HG03139 (cell line): ENCODE data around the gene PLCL1.

ENCODE experiments used
- ATAC-seq: cut with Tn5 transposase; IDR thresholded peaks from one replicate; pipeline ENCODE4 v1.9.1; 2021; ENCODE audit not compliant: unreplicated experiment

The PLCL1 gene

DNA sequence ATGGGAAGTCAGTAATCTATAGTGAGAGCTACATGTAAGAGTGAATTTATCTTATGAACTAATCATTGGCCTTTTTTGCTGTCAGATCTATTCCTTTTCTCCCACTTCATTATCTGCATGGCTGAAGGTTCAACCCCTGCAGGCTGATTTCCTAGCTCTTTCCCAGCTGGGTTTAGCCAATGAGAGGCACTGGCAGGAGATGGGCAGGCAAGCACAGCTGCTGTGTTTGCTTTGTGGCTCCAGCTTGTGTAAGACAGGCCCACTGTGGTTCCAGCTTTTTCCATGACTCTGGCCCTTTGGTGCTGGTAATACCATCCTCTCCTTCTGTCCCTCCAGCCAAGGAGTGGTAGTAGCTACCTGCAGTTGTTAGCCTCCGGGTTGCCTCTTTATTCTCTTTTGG is 248.8 kb downstream of the PLCL1 start:
- no peak for ATAC-seq

DNA sequence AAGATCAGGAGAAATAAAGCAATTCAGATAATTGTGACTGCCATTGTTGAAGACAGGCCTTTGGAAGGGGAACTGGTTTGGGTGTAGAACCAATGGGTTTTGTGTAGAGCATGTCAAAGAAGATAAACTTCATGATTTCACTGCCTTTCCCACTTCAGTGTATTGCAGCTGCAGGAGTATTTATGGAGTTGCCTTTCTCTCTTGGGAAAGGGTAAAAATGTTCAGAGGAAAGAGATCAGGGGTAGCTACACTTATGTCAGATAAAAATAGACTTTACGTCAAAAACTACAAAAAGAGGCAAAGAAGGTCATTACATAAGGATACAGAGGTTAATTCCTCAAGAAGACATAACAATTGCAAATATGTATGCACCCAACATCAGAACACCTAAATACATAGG is 249.4 kb downstream of the PLCL1 start:
- no peak for ATAC-seq

DNA sequence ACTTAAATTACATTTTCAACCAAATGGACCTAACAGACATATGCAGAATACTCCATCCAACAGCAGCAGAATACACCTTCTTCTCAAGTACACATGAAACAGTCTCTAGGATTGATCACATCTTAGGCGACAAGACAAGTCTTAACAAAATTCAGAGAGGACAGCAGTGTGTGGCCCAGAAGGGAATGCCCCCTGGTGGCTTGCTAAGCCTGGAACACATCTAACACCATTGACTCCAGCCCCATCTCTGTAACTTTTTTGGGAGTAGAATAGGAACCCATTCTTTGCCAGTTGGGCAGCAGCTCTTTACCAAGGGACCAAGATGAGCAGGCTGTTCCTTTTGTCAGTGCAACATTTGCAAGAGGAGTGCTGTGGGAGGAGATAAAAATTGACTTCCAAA is 249.9 kb downstream of the PLCL1 start:
- peak; percentile 57 for ATAC-seq

DNA sequence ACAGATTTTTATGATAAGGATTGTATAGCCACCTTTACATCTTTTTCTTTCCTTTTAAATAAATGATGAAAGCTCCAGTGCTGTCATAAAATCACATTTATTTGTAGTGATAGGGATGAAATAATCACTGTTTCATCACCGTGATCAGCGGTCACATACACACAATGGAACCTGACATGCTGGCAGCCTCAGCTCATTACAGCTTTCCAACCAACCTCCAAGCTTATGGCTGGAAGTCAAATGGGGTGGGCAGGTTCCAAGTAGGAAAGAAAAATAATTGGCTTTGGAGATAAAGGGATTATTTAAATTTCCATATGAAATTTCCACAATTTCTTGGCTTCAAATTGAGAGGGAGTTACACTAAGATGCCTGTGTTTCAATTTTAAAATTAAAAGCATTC is 251.3 kb downstream of the PLCL1 start:
- no peak for ATAC-seq

DNA sequence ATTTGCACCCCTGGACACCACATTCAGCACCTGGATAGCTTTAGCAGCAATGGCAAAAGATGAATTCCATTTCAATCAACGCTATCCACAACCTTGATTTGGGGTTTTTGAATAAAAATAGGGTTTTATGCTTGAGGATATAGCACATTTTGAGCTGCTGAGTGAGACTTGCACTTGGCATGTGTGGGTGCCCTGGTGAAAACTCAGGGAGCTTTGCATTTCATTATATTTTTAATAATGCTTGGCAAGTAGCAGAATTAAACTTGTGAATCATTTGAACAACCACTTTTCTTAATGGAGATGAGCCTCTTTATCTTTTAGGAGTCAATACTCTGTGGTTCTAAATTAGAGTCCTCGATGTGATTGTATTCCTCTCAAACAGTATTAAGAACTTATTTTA is 252.4 kb downstream of the PLCL1 start:
- no peak for ATAC-seq

DNA sequence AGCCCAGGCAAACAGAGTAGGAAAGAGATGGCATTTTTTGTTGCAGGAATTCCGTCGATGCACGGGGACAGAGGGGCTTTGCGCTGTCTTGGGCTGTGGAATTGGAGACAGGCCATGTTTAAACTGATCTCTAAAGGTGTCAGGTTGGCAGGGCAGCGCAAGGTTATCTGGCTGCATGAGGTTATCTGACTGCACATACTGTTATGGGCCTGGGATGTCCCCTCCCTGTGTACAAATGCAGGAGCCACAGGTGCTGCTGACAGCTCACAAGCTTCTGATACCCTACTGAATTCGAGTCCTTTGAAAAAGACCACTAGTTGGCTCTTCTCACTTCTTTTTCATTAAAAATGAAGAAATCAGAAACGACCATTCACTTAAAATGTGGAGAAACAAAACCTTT is 255.4 kb downstream of the PLCL1 start:
- no peak for ATAC-seq

DNA sequence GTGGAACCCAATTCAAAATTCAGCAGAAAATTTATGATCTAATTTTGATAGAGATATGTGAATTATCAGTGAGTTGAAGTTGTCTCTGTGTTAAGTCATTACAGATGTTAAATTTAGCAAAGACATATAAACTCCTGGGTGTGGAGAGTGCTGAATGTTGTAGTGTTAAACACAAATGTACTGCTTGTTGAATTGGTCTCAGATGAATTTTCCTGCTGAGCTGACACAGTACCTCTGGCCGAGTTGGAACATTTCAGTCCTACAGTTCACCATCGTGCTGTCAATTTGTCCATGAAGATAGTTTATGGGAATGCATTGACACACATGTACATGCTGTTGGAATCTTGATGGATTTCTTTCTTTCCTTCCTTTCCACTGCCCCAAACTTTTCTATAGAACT is 255.9 kb downstream of the PLCL1 start:
- no peak for ATAC-seq

DNA sequence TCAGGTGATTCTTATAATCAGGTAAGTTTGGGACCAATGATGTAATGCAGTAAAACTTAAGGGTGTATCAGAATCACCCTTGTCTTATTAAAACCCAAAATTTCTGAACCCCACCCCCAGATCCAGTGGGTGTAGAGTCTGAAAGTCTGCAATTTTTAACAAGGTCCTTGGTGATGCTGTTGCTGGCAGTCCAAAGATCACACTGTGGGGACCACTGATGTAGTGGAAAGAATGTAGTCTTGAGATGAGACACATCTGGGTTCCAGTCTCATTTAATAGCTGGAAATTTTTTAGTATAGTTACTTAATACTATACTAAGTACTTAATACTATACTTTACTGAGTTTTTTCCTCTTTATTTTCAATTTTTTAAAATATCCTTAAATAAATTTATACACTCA is 258.4 kb downstream of the PLCL1 start:
- no peak for ATAC-seq

DNA sequence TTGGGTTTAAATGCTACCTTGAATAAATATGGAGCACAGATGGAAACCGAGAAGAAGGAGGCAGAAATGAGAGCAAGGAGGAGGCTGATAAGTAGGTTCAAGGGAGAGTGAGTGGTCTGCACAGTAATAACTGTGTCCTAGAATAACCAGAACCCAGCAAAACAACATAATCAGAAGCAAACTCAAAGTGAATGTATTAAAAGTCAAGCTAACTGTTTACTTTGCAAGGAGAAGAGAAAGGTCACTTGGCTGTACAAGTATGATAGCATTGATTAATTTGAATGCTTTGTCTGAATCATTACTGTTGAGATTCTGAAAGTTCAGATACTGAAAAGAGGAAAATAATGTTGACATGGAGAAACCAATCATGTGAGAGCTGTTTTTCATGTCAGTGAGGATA is 258.8 kb downstream of the PLCL1 start:
- ATAC-seq = no peak

DNA sequence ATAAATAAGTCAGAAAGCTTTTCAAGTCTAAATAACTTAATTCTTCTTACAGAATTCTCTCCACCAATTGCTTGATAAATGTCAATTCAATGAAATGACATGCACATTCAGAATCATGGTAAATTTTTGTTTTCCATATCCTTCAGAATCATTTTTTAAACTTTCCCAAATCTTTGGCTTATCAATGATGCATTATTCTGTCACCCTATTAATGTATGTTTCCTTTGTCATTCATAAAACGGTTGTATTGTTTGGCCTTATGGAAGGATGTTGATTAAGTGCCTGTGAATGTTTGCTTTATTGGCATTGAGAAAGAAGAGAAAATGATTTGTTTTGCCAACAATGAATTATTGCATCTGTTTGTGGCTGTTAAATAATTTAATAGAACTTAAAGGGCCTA is 260.9 kb downstream of the PLCL1 start:
- no peak for ATAC-seq

DNA sequence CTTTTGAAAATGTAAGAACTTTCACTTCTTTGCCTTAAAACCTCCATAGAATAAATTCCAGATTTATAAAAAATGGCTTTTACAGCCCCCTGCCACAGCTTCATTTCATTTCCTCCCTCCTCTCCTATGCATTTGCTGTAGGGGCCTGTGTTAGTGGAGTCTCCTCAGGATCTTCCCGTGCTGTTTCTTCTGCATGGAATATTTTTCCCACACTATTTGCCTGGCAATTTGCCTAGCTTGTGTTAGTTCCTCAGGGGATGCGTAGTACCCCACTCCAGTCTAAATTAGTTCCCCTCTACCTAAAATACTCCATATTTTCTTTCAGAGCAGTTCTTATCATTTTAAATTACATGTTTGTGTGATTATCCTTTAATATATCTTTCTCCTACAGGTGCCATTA is 262.2 kb downstream of the PLCL1 start:
- ATAC-seq = no peak

DNA sequence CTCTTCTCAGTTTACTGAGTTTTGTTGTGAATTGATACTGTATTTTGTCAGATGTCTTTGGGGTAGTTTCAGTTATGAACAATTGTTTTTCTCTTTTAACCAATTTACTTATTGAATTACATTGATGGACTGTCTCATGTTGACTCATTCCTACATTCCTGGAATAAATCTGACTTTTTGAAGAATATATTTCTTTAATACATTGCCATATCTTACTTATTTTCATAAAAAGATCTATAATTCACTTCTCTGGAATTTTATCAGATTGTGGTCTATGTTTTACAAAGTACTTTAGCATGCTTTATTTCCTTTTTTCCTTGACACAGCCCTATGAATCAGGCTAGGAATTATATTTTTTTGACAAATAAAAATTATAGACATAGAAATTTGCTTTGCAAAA is 268.3 kb downstream of the PLCL1 start:
- ATAC-seq = no peak

DNA sequence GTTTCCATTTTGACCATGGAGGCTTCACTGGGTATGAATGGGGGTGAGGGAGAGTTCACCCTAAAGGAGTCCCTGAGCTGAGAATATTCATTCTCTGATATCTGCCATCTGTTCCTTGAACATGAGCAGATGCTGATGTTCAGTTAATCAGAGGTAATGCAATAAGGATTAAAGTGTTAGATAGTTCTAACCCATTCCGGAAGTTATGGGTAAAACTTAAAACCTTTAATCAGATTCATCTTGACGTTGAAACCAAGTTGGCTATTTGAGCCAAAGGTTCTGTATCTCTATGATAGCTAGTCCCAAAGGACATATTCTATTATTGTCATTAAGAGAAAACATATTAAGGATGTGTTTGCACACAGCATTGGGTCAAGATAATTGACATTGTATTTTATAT is 268.9 kb downstream of the PLCL1 start:
- ATAC-seq = no peak

DNA sequence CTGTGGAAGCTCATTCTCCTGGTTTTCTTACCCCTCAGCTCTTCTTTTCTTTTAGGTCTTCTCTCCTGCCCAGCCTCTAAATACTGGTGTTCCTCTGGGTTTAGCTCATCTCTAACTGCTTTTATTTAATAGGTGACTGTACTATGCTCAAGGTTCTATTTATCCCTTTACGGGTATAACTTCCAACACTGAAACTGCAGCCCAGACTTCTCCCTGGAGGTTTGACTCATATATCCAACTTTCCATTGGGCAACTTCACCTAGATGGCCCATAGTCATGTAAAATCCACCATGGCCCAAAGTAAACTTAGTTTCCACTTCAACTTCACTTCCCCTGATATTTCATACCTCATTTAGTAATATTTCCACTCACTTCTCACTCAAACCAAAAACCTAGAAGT is 273.1 kb downstream of the PLCL1 start:
- ATAC-seq = no peak

DNA sequence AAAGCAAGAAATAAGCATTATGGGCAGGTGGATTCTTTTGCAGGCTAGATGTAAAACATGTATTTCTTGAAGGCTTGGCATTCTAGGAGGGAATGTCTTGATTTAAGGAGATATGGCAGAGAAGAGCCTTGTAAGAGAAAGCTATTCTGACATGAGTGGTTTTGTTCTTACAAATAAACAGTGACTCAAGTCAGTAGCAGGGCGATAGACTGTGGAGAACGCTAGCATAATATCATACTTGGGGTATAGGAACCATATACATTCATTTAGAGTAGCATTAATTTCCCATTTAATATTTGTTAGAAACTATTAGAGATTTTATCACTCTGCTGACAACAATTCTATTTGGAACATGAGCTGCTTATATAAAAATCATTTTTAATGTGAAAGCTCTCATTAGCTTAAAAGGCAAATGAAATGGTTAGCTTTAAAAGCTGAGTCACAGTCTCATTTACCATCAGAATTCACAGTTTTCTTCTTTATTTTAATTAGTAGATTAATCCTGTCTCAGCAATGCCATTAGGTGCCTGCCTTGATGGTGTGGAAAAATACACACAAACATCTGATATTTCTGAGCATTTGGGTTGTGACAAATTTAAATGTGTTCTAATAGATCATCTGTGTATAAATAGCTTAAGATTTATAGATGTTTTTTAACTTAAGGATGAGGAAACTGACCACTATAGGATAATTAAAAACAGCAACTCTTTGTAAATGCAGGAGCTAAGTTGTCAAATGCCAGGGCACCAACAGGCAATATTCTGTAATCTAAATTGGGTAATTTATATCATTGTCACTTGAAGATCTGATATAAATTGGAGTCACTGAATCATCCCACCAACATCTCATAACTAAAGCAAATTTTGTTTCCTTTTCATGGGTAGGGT is 276.7 kb downstream of the PLCL1 start:
- no peak for ATAC-seq

DNA sequence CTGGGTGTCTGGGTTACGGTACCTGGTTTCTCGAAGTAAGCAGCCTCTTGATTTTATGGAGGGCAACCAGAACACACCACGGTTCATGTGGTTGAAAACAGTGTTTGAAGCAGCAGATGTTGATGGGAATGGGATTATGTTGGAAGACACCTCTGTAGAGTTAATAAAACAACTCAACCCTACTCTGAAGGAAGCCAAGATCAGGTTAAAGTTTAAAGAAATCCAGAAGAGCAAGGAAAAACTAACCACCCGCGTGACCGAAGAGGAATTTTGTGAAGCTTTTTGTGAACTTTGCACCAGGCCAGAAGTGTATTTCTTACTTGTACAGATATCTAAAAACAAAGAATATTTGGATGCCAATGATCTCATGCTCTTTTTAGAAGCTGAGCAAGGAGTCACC is 279.8 kb downstream of the PLCL1 start:
- no peak for ATAC-seq

DNA sequence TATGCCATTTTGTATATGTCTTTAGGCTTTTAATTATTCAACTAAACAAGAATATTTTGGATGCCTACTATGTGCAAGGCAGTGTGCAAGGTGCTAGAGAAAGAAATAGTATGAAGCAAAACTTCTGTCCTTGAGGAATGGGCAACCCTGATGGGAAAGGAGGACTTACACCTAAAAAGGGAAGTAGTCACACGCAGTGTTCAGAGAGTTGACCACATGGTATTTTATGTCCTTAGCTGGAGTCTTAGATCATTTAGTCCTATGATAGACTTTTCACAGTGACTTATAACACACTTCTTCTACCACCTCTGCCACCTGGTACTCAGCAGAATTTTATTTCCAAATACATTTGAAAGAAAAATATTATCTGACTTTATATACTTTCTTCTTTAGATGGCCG is 291.6 kb downstream of the PLCL1 start:
- no peak for ATAC-seq

DNA sequence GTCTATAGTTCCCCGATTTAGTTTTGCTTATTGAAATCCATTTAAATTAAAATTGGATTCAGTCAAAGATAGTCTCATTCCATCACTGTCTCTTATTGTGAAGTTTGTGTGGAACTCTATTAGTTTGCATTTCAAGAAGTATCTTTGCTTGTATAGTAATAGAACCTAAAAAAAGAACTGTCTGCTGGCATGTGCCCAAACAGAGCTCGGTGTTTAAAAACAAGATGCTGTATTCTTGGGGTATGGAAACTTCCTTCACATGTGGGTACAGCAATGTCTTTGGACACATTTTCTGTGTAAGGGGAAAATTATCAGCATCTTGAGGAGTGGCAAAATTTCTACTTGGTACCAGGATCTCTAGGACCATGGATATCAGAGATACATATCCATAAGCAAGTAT is 292.6 kb downstream of the PLCL1 start:
- no peak for ATAC-seq

DNA sequence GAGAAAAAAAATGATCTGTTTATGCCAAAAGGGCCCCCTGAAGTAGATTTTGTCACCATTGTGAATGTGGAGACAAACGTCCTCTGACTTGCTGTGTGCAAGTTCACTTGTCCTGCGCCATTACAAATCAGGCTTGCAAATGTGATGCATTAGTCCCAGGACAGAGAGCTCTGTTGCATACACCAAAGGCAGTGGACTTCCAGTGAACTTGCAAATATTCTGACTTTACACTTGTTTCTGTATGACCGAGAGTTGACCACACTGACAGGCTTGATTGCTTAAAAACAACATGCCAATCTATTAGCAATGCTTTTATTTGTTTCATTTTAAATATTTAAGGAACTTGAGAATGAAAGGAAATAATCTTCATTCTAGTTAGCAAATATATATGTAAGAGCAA is 293.2 kb downstream of the PLCL1 start:
- ATAC-seq = no peak

DNA sequence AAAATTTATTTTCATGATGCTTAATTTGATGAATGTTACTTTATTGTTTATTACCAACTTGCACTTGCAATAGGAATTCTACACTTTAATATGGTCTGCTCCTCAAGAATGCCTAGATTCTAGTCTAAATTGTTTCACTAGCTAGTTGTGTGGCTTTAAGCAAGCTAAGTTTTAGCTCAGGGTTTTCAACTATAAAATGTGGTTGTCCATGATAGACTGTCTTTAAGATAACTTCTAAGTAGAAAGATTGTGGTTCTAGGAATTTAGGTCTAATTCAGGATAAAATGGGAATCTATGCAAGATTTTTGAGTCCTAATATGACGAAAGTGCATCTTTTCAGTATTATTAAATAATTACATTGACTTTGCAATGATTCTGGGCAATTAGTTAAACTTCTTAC is 294.0 kb downstream of the PLCL1 start:
- no peak for ATAC-seq

DNA sequence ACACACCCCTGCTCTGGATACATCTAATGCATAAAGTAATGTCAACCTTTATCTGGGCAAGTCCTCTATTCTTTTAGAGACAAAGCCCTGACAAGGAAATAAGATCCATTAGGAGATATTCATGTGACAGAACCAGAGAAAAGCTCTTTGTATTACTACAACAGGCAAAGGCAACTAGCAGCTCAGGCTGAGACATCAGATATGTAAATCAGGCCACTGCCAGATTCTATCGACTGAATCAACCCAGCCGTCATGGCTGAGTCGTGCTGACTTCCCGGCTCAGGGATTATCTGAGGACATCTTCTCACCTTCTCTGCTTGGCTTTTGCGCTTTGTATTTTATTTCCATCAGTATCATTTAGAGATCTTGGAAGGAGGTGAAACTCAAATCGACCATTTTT is 294.5 kb downstream of the PLCL1 start:
- no peak for ATAC-seq

DNA sequence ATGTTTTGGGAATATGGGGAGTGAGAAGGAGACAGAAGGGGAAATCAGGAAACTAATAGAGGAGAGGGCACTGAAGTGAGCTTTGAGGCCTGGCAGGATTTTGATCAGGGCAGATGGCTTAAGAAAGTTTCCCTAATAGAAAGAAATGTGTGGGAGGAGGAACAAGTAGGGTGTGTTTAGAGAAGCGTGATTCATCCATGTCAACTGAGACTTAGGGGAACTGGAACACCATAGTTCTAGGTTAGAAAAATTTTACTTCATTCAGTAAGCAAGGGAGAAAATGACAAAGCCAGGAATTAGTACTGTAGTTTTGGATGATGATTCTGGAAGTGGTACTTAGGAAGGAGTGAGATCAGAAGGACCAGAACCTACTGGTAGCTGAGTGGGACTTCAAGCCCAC is 296.0 kb downstream of the PLCL1 start:
- no peak for ATAC-seq

DNA sequence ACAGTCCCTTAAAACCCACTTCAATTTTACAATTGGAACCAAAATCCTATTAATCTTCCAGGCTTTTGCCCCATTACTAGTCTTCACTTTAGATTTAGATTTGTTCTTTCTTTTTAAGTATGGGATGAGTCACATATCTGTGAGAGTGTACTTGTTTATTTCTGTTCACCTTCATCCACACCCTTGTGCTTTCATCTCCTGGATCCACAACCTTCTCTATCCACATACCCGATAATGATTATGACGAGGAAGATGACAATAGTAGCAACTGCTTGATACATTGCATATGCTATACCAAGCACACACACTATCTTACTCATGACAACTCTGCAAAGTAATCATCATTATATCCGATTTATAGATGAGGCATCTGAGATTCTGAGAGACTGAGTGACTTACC is 297.3 kb downstream of the PLCL1 start:
- ATAC-seq = no peak
